Left lobe of liver (tissue), 2 donors: ENCODE measurements around the gene RHPN2. TPM values are rescaled to one million over a fixed set of nuclear protein-coding genes. Genes with fewer than 3 reads are reported as not detected.
"Not testable (repeated sequence)": the region's sequence is repeated elsewhere in the genome, so short reads cannot be mapped to it uniquely, and the experiment has no call there.

ENCODE experiments used
- ATAC-seq: fragments of 200-7000 bp; cut with Tn5 transposase; one replicate; pipeline ENCODE4 v1.9.1; 2020; ENCODE audit warnings: mild to moderate bottlenecking, moderate library complexity
- DNase-seq: peaks from one replicate; pipeline ENCODE4 v3.0.0-alpha.2; 2020; ENCODE audit warnings: low spot score
- total RNA-seq: library from RNA; stranded (reverse); gene quantifications from one replicate; pipeline ENCODE4 v1.2.1, GENCODE V29; 2021
- donor health status: DM: no; HTN: no; CAD: no; lungs with moderate emphysema.
- donor health status: DM: no; HTN: yes; CAD: no.

RHPN2 gene
- total RNA-seq, 1 donor from 2014 or later, result 9.9 TPM

GRCh38 chr19:32979807-32980206 is 84.9 kb downstream of the RHPN2 start:
- not testable (repeated sequence) for ATAC-seq, DNase-seq

GRCh38 chr19:32977813-32978212 is 86.9 kb downstream of the RHPN2 start:
- not testable (repeated sequence) for ATAC-seq, DNase-seq

GRCh38 chr19:32977280-32977679 is 87.4 kb downstream of the RHPN2 start:
- ATAC-seq (peak; percentile 78), DNase-seq (peak; percentile 52)

GRCh38 chr19:32976223-32976805 is 88.4 kb downstream of the RHPN2 start:
- ATAC-seq, result peak; percentile 40
- DNase-seq, result peak; percentile 70

GRCh38 chr19:32971715-32972540 is 92.8 kb downstream of the RHPN2 start, which contains the start of the genes CEP89 and FAAP24:
TSS of gene CEP89 (minus strand) at chr19:32971958. CDS start at chr19:32971874, 84 bp downstream.
TSS of gene FAAP24 (plus strand) at chr19:32972242. CDS start at chr19:32973197, 955 bp downstream.
- peak; percentile 97 for ATAC-seq

GRCh38 chr19:32971012-32971595 is 93.6 kb downstream of the RHPN2 start:
- DNase-seq (no peak), ATAC-seq (no peak)

More at GRCh38 chr19:32971715-32972540, 92.8 kb downstream of the RHPN2 start, which contains the start of the genes CEP89 and FAAP24:
- DNase-seq, result peak; percentile 99

- no peak for DNase-seq
- ATAC-seq, result no peak
Observed at GRCh38 chr19:32969549-32969948, 95.1 kb downstream of the RHPN2 start.

GRCh38 chr19:32966750-32967149 is 97.9 kb downstream of the RHPN2 start:
- DNase-seq, result no peak
- ATAC-seq, result no peak

- ATAC-seq (no peak), DNase-seq (no peak)
Observed at GRCh38 chr19:32945260-32945659, 119.4 kb downstream of the RHPN2 start.

- ATAC-seq, DNase-seq: not testable (repeated sequence)
Observed at GRCh38 chr19:32941273-32941672, 123.4 kb downstream of the RHPN2 start.

- no peak for DNase-seq
- no peak for ATAC-seq
Observed at GRCh38 chr19:32936065-32936464, 128.6 kb downstream of the RHPN2 start.

- DNase-seq (no peak), ATAC-seq (no peak)
Observed at GRCh38 chr19:32935629-32936028, 129.1 kb downstream of the RHPN2 start.

GRCh38 chr19:32933571-32933970 is 131.1 kb downstream of the RHPN2 start:
- ATAC-seq, result no peak
- DNase-seq, result no peak

GRCh38 chr19:32930567-32930966 is 134.1 kb downstream of the RHPN2 start:
- ATAC-seq, result no peak
- no peak for DNase-seq

- ATAC-seq (no peak), DNase-seq (no peak)
Observed at GRCh38 chr19:32928806-32929205, 135.9 kb downstream of the RHPN2 start.

Other genes starting within 250 kb of the RHPN2 start
- gene SLC7A9, start 195.1 kb downstream of the RHPN2 start, total RNA-seq, result 11.4 TPM
- 4.6 TPM for gene CEP89, start 92.9 kb downstream of the RHPN2 start, total RNA-seq
- gene FAAP24, start 92.6 kb downstream of the RHPN2 start, total RNA-seq, result 1.1 TPM
- gene GPATCH1, start 16.3 kb upstream of the RHPN2 start, total RNA-seq, result 4.0 TPM
- not detected for gene WDR88, start 67.2 kb upstream of the RHPN2 start, total RNA-seq
- gene LRP3, start 129.4 kb upstream of the RHPN2 start, total RNA-seq, result 45.7 TPM
- not detected for gene SLC7A10, start 161.0 kb upstream of the RHPN2 start, total RNA-seq
- 185 TPM for gene CEBPA, start 237.6 kb upstream of the RHPN2 start, total RNA-seq